ENCODE measurements around the gene CYP2A13.
"Not testable (repeated sequence)": the region's sequence is repeated elsewhere in the genome, so short reads cannot be mapped to it uniquely, and the experiment has no call there.

DNA sequence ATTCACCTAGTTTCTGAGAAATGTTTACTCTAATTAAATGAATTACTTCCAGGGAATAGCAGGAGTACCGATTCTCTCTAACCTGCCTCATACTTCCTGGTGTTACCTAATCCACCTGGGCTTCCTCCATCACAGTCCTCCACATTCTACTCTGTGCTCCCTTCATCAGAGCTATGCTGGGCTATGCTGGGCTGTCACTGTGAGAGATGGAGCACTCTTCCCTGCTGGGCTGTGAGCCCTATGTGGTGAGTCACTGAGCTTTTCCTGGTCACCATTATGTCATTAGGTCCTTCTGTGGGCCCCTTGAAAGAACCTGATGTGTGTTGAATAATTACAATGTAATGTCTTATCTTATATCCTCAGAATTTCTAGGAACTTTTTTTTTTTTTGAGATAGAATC, 43.2 kb upstream of the CYP2A13 start:
- TF ChIP-seq, protein P1, sequence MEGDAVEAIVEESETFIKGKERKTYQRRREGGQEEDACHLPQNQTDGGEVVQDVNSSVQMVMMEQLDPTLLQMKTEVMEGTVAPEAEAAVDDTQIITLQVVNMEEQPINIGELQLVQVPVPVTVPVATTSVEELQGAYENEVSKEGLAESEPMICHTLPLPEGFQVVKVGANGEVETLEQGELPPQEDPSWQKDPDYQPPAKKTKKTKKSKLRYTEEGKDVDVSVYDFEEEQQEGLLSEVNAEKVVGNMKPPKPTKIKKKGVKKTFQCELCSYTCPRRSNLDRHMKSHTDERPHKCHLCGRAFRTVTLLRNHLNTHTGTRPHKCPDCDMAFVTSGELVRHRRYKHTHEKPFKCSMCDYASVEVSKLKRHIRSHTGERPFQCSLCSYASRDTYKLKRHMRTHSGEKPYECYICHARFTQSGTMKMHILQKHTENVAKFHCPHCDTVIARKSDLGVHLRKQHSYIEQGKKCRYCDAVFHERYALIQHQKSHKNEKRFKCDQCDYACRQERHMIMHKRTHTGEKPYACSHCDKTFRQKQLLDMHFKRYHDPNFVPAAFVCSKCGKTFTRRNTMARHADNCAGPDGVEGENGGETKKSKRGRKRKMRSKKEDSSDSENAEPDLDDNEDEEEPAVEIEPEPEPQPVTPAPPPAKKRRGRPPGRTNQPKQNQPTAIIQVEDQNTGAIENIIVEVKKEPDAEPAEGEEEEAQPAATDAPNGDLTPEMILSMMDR (IDR thresholded peaks at IDR 0.05; ENCODE audit: poor library complexity, severe bottlenecking), result not testable (repeated sequence)
- not testable (repeated sequence) for TF ChIP-seq RAD21 (conservative IDR thresholded peaks at IDR 0.05); EZH2 (IDR thresholded peaks at IDR 0.05; ENCODE audit: borderline replicate concordance, insufficient read depth, low read length, poor library complexity, severe bottlenecking); EP300 (conservative IDR thresholded peaks at IDR 0.05; ENCODE audit: poor library complexity, severe bottlenecking); POLR2AphosphoS5 (IDR thresholded peaks at IDR 0.05); MXI1 (conservative IDR thresholded peaks at IDR 0.05; ENCODE audit: poor library complexity, severe bottlenecking)

All from neural cell (in vitro differentiated cells).